GM19240 (cell line): ENCODE results near the gene ODF4.
"Not testable (repeated sequence)": the region's sequence is repeated elsewhere in the genome, so short reads cannot be mapped to it uniquely, and the experiment has no call there.

ENCODE experiments used
- DNase-seq: peaks from one replicate; pipeline ENCODE4 v3.0.0; 2011; ENCODE audit warnings: low spot score; ENCODE audit not compliant: insufficient read length

Gene ODF4

GRCh38 chr17:8393470-8394231 is 54.0 kb downstream of the ODF4 start:
- DNase-seq: no peak

GRCh38 chr17:8394497-8394896 is 54.9 kb downstream of the ODF4 start:
- not testable (repeated sequence) for DNase-seq
